ENCODE results near the gene DMBX1. TPM values are rescaled to one million over a fixed set of nuclear protein-coding genes. Genes with fewer than 3 reads are reported as not detected.

The DMBX1 gene
- total and polyA plus RNA-seq, 9 of the 15 experiments (the other 6 are each of a cell fraction or from before 2014, with no cell fraction given): 0.25 to 4.3 (median 1.0) TPM

DNA sequence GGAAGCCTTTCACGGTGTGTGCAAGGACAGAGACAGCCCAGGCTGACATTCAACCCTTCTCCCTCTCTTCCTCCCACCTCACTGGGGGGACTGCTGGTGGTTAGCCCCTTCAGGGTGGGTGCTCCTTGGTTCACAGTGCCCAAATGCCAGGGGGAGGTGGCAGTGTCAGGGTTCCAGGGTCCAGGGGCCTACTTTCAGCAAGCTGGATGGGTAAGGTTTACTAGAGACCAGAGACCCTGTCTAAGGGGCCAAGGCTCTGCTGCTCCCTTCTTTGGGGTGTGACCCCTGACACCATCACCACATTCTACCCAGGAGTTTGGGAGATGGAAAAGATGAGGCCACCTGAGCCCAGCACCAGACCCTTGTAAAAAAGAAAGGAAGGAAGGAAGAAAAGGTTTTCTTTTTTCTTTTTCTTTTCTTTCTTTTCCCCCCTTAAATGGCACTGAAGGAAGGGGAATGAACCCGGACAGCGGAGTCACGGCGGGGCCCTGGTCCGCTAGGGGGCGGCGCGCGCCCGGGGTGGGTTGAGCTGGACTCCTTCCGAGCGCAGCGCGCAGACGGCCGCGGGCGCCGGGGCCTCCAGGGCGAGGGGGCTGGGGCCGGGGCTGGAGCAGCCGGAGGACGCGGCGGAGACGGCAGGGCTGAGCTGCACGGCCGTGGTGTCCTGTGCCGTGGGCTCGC, 43.0 kb downstream of the DMBX1 start (continued):
- TF ChIP-seq ZNF408 (CRISPR knock-in tag; IDR thresholded peaks at IDR 0.05; ENCODE audit: low read depth) (no peak), ZSCAN29 (IDR thresholded peaks at IDR 0.05) (no peak), ZBTB43 (CRISPR knock-in tag; IDR thresholded peaks at IDR 0.05) (no peak), POLR3A (IDR thresholded peaks at IDR 0.05; ENCODE audit: borderline replicate concordance, extremely low read depth, insufficient read depth, insufficient read length) (no peak), CCNT2 (IDR thresholded peaks at IDR 0.05; ENCODE audit: borderline replicate concordance, extremely low read depth, insufficient read length, low read depth, low read length) (peak; percentile 13), SRF (CRISPR knock-in tag; IDR thresholded peaks at IDR 0.05) (no peak), NR1H2 (CRISPR knock-in tag; IDR thresholded peaks at IDR 0.05) (no peak), ZNF143 (CRISPR knock-in tag; IDR thresholded peaks at IDR 0.05) (no peak), CBFA2T2 (conservative IDR thresholded peaks at IDR 0.05) (no peak), ZNF644 (tag; IDR thresholded peaks at IDR 0.05; ENCODE audit: low read depth) (no peak), RAD51 (IDR thresholded peaks at IDR 0.05; ENCODE audit: borderline replicate concordance, low read depth) (no peak), HLTF (IDR thresholded peaks at IDR 0.05) (no peak), PATZ1 (CRISPR knock-in tag; IDR thresholded peaks at IDR 0.05; ENCODE audit: borderline replicate concordance) (no peak), FOSL1 (tag; conservative IDR thresholded peaks at IDR 0.05) (no peak), ZC3H11A (IDR thresholded peaks at IDR 0.05; ENCODE audit: low read depth, low read length) (no peak), SMARCA5 (IDR thresholded peaks at IDR 0.05) (no peak)
- TF ChIP-seq, protein P1, sequence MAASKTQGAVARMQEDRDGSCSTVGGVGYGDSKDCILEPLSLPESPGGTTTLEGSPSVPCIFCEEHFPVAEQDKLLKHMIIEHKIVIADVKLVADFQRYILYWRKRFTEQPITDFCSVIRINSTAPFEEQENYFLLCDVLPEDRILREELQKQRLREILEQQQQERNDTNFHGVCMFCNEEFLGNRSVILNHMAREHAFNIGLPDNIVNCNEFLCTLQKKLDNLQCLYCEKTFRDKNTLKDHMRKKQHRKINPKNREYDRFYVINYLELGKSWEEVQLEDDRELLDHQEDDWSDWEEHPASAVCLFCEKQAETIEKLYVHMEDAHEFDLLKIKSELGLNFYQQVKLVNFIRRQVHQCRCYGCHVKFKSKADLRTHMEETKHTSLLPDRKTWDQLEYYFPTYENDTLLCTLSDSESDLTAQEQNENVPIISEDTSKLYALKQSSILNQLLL (CRISPR knock-in tag; IDR thresholded peaks at IDR 0.05; ENCODE audit: borderline replicate concordance): no peak
- TF ChIP-seq, protein P2, sequence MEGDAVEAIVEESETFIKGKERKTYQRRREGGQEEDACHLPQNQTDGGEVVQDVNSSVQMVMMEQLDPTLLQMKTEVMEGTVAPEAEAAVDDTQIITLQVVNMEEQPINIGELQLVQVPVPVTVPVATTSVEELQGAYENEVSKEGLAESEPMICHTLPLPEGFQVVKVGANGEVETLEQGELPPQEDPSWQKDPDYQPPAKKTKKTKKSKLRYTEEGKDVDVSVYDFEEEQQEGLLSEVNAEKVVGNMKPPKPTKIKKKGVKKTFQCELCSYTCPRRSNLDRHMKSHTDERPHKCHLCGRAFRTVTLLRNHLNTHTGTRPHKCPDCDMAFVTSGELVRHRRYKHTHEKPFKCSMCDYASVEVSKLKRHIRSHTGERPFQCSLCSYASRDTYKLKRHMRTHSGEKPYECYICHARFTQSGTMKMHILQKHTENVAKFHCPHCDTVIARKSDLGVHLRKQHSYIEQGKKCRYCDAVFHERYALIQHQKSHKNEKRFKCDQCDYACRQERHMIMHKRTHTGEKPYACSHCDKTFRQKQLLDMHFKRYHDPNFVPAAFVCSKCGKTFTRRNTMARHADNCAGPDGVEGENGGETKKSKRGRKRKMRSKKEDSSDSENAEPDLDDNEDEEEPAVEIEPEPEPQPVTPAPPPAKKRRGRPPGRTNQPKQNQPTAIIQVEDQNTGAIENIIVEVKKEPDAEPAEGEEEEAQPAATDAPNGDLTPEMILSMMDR (IDR thresholded peaks at IDR 0.05 in 2 of 3, conservative IDR thresholded peaks at IDR 0.05 in 1 of 3; ENCODE audit: insufficient read depth in 2 of 3, low read depth in 1 of 3, low read length in 3 of 3): peak; percentile 84 to 91 (median 86)
- TF ChIP-seq, protein P3, sequence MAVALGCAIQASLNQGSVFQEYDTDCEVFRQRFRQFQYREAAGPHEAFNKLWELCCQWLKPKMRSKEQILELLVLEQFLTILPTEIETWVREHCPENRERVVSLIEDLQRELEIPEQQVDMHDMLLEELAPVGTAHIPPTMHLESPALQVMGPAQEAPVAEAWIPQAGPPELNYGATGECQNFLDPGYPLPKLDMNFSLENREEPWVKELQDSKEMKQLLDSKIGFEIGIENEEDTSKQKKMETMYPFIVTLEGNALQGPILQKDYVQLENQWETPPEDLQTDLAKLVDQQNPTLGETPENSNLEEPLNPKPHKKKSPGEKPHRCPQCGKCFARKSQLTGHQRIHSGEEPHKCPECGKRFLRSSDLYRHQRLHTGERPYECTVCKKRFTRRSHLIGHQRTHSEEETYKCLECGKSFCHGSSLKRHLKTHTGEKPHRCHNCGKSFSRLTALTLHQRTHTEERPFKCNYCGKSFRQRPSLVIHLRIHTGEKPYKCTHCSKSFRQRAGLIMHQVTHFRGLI (CRISPR knock-in tag; IDR thresholded peaks at IDR 0.05): no peak
